Breast epithelium (tissue), 4 donors: ENCODE measurements around the gene MYO3B. TPM values are rescaled to one million over a fixed set of nuclear protein-coding genes. Genes with fewer than 3 reads are reported as not detected.

Experiments used
- DNase-seq, 2 donors: peaks; one replicate each; pipeline ENCODE4 v3.0.0-alpha.2; 2019; ENCODE audit warnings: low spot score in 2 of 2
- H3K27ac ChIP-seq, 2 donors: fragments of 200-600 bp; sonication (generic) in 1 of 2; one replicate each; pipeline ENCODE4 v1.5.1; 2016 to 2019; ENCODE audit warnings: mild to moderate bottlenecking in 1 of 2
- H3K27me3 ChIP-seq, 2 donors: fragments of 200-600 bp; sonication (generic) in 1 of 2; one replicate each; pipeline versions ENCODE4 v1.5.1 to v1.6.0; 2017 to 2019; ENCODE audit warnings: control low read depth in 1 of 2, mild to moderate bottlenecking in 1 of 2
- H3K36me3 ChIP-seq: fragments of 200-600 bp; one replicate; pipeline ENCODE4 v1.5.1; 2019
- H3K4me1 ChIP-seq, 2 donors: fragments of 200-600 bp; sonication (generic); one replicate each; pipeline ENCODE4 v1.5.1; 2016 to 2019; ENCODE audit warnings: control low read depth in 1 of 2
- H3K4me3 ChIP-seq, 3 donors: fragments of 200-600 bp; sonication (generic); 1 replicate in 2 of 3; 2 replicates in 1 of 3; pipeline ENCODE4 v1.5.1; 2016 to 2019; ENCODE audit warnings: mild to moderate bottlenecking in 3 of 3, moderate library complexity in 2 of 3
- H3K9me3 ChIP-seq, 2 donors: fragments of 200-600 bp; sonication (generic) in 1 of 2; one replicate each; pipeline ENCODE4 v1.5.1; 2016 to 2019; ENCODE audit warnings: control low read depth in 1 of 2
- POLR2A ChIP-seq: fragments of 450-650 bp; IDR thresholded peaks from one replicate; pipeline ENCODE4 v1.6.1; 2016; ENCODE audit warnings: antibody characterized with exemption, mild to moderate bottlenecking, moderate library complexity
- POLR2AphosphoS5 ChIP-seq, 3 donors: sonication (generic); formaldehyde crosslinking; IDR thresholded peaks; one replicate each; pipeline ENCODE4 v1.6.1; 2017; ENCODE audit warnings: antibody characterized with exemption in 3 of 3
- intact Hi-C: fragments of 100-400 bp; cut with DNase I; formaldehyde crosslinking; loops from one replicate; pipeline ENCODE4 v1.15.1; 2023; ENCODE audit warnings: low total_unique reads
- total RNA-seq, 3 donors: library from RNA; depleted of rRNA; stranded (reverse); fragments of >200 nt; gene quantifications; one replicate each; pipeline ENCODE4 v1.1.0, GENCODE V29; 2016
- TF ChIP-seq, protein P1 (sequence below), 3 donors: fragments of 450-650 bp; IDR thresholded peaks; one replicate each; pipeline ENCODE4 v1.5.1; 2016 to 2017; ENCODE audit warnings: antibody characterized with exemption in 3 of 3, mild to moderate bottlenecking in 3 of 3, moderate library complexity in 3 of 3

MYO3B gene
- total RNA-seq, 3 donors from 2014 or later = 0.15 to 0.98 (median 0.16) TPM

DNA sequence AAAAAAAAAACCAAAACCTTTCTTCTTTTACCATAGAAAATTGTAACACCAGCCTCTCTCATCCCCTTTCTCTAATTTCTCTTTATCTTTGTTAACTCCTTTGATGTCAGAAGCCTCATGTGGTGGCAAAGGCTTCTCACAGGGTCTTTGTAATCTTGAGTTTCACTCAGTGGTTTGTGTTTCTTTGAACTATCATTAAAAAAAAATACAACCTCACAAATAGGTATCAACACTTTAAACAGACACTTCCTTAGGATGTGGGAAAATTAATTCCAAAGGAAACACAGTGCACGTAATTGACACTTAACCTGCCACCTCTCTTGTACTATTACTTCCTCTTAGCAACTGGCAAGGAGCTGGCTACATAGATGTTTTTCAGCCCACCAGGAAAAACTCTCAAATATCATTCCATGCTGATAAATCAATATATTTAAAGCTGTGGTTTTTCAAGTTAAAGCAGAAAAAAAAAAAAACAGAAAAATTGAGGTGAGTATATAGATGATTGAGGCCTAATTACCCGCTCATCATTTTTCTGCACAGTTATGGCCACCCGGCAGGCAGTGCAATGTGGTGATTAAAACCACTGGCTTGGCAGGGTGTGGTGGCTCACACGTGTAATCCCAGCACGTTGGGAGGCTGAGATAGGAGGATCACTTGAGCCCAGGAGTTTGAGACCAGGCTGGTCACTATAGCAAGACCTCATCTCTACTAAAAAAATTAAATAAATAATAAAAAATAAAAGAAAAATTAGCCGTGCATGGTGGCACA lies 193.5 kb downstream of the MYO3B start:
- TF ChIP-seq POLR2A (no peak), POLR2AphosphoS5 (IDR thresholded peaks at IDR 0.05) (no peak)
- TF ChIP-seq, protein P1, sequence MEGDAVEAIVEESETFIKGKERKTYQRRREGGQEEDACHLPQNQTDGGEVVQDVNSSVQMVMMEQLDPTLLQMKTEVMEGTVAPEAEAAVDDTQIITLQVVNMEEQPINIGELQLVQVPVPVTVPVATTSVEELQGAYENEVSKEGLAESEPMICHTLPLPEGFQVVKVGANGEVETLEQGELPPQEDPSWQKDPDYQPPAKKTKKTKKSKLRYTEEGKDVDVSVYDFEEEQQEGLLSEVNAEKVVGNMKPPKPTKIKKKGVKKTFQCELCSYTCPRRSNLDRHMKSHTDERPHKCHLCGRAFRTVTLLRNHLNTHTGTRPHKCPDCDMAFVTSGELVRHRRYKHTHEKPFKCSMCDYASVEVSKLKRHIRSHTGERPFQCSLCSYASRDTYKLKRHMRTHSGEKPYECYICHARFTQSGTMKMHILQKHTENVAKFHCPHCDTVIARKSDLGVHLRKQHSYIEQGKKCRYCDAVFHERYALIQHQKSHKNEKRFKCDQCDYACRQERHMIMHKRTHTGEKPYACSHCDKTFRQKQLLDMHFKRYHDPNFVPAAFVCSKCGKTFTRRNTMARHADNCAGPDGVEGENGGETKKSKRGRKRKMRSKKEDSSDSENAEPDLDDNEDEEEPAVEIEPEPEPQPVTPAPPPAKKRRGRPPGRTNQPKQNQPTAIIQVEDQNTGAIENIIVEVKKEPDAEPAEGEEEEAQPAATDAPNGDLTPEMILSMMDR (IDR thresholded peaks at IDR 0.05) = no peak
- no peaks in the 10 kb centered on the region for H3K36me3 ChIP-seq
- H3K9me3 ChIP-seq = no peaks in the 10 kb centered on the region
- no peaks in the 10 kb centered on the region for H3K27me3 ChIP-seq
- H3K4me3 ChIP-seq = no peak overlapping the region
- no peak overlapping the region for H3K27ac ChIP-seq
- peaks cover 0 to 5% of the 10 kb centered on the region in 2 donors for H3K4me1 ChIP-seq
- intact Hi-C loops = no loop called here
- DNase-seq = no peak

DNA sequence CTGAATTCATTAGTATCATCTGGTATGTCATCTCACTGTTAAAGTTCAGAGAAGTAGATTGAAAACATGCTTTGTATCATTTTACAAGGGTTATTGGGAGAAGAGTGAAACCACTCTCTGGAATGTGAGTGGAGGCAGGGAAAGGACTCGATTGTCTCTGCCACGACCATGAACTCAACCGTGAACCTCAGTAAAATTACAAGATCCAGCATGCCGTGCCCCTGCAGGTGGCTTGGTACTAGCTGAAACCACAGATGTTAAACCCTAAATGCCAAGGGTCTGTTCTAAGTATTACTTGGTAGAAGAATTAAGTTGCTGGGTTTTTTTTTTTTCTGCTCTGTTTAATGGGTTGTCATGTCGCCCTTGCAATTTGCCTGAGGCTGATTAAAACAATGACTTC lies 197.2 kb downstream of the MYO3B start:
- TF ChIP-seq POLR2A (no peak), POLR2AphosphoS5 (IDR thresholded peaks at IDR 0.05) (no peak)
- TF ChIP-seq, protein P1 (IDR thresholded peaks at IDR 0.05) = no peak
- H3K27me3 ChIP-seq = peaks cover 0 to 1% of the 10 kb centered on the region in 2 donors
- H3K4me3 ChIP-seq = no peak overlapping the region
- H3K27ac ChIP-seq = no peak overlapping the region
- H3K9me3 ChIP-seq = no peaks in the 10 kb centered on the region
- peaks cover 0 to 5% of the 10 kb centered on the region in 2 donors for H3K4me1 ChIP-seq
- no peak for DNase-seq
- intact Hi-C loops = no loop called here
- H3K36me3 ChIP-seq = no peaks in the 10 kb centered on the region

DNA sequence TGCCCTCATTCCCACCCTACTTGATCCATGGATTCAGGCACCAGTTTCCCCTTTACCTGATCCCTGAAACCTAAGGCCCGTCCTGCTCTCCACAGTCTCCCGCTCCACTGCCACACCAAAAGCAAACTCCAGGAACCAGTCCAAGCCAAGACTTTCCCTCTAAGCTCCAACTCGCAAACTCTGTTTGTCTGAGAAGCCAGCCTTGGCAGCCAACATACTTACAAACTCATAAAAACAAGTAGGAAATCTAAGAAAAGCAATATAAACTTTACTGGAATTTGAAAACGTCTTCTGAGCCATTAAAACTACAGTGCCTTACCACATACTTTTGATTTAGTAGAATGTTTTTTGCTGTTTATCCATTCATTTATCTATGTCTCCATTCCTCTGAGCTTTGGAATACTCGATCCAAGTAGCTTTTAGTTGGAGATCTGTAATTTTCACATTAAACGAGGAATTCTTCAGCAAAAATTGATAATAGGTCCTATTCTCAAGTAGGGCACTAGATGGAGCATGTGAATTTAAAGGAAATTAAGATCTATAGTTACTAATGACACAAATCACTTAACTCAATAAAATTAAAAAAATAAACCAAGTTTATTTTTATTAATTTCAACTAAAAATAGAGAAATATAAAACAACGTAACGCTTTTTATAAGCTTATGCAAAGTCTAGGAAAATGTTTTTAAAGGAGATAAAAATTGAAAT lies 199.7 kb downstream of the MYO3B start:
- H3K36me3 ChIP-seq = no peaks in the 10 kb centered on the region
- intact Hi-C loops = no loop called here
- DNase-seq = no peak
- H3K4me3 ChIP-seq = no peak overlapping the region
- no peak overlapping the region for H3K27ac ChIP-seq
- H3K27me3 ChIP-seq = peaks cover 0 to 3% of the 10 kb centered on the region in 2 donors
- TF ChIP-seq POLR2AphosphoS5 (IDR thresholded peaks at IDR 0.05) = no peak
- TF ChIP-seq, protein P1 (IDR thresholded peaks at IDR 0.05) = no peak
- TF ChIP-seq POLR2A = no peak
- H3K4me1 ChIP-seq = peaks cover 0 to 5% of the 10 kb centered on the region in 2 donors
- no peaks in the 10 kb centered on the region for H3K9me3 ChIP-seq

DNA sequence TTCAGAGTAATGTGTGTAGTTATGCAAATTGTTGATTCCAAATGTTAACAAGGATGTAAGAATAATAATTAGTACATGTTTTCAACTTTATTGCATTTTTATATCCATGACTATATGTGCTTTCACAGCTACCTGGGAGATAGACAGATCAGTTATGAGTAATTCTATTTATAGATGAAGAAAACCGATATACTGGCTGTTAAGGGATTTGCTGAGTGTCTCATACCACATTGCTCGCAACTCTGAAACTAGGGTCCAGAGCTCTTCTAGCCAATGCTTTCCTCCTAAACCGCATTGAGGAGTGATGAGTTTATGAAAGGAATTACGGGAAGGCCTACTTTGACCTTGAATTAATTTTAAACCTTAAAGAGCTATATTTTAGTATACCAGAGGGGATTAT lies 202.3 kb downstream of the MYO3B start:
- DNase-seq = no peak
- TF ChIP-seq POLR2A (no peak), POLR2AphosphoS5 (IDR thresholded peaks at IDR 0.05) (no peak)
- TF ChIP-seq, protein P1 (IDR thresholded peaks at IDR 0.05) = no peak
- Histone ChIP-seq H3K4me1 (peaks cover 0 to 1% of the 10 kb centered on the region in 2 donors), H3K27me3 (peaks cover 0 to 3% of the 10 kb centered on the region in 2 donors), H3K4me3 (no peak overlapping the region), H3K9me3 (no peaks in the 10 kb centered on the region), H3K27ac (no peak overlapping the region), H3K36me3 (no peaks in the 10 kb centered on the region)
- intact Hi-C loops = no loop called here

DNA sequence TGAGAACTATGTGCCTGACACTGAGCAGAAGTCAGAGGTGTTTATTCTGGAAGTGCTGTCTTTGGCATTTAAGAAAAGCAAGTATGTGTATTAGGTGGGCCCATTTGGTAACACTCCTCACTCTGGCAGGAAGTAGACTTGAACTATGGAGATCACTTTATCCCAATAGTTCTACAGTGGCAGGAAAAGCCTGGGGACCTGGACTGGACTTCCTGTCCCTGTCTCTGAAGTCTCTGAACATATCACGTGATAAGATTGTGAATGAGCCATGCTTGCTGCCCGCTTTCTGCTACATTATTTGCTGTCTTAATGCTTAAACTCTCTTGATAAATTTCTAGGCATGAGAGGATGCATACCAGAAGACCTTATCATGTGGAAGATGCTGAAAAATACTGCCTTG lies 203.7 kb downstream of the MYO3B start:
- intact Hi-C loops = no loop called here
- no peak overlapping the region for H3K27ac ChIP-seq
- no peaks in the 10 kb centered on the region for H3K4me1 ChIP-seq
- TF ChIP-seq POLR2A = no peak
- TF ChIP-seq, protein P1 (IDR thresholded peaks at IDR 0.05) = no peak
- H3K4me3 ChIP-seq = no peak overlapping the region
- no peaks in the 10 kb centered on the region for H3K36me3 ChIP-seq
- no peaks in the 10 kb centered on the region for H3K9me3 ChIP-seq
- H3K27me3 ChIP-seq = peaks cover 0 to 3% of the 10 kb centered on the region in 2 donors
- no peak for DNase-seq
